MM.1S (cell line): ENCODE results near the gene MAP2K3.

Experiments
- DNase-seq: peaks from one replicate; pipeline ENCODE4 v3.0.0-alpha.2; 2015
- H2AFZ ChIP-seq: fragments of 300-600 bp; sonication (generic); 2 replicates; pipeline ENCODE4 v1.6.0; 2016; ENCODE audit warnings: antibody characterized with exemption, low read length
- H3F3A ChIP-seq: fragments of 300-600 bp; sonication (generic); 2 replicates; pipeline ENCODE4 v1.6.1; 2016; ENCODE audit warnings: mild to moderate bottlenecking, antibody characterized with exemption, low read length, moderate library complexity, mixed read lengths; ENCODE audit not compliant: insufficient read depth
- H3K27ac ChIP-seq: fragments of 300-600 bp; sonication (generic); 2 replicates; pipeline ENCODE4 v1.5.1; 2016; ENCODE audit warnings: mild to moderate bottlenecking, low read length
- H3K27me3 ChIP-seq: fragments of 300-600 bp; sonication (generic); replicated peaks from 2 replicates; pipeline ENCODE4 v1.6.0; 2016; ENCODE audit warnings: low read length; ENCODE audit not compliant: insufficient read depth
- H3K36me3 ChIP-seq: fragments of 300-600 bp; sonication (generic); replicated peaks from 2 replicates; pipeline ENCODE4 v1.6.1; 2016; ENCODE audit warnings: mild to moderate bottlenecking, low read length, mixed read lengths; ENCODE audit not compliant: insufficient read depth
- H3K4me1 ChIP-seq: fragments of 300-600 bp; sonication (generic); 2 replicates; pipeline ENCODE4 v1.6.1; 2016; ENCODE audit warnings: low read length, mixed read lengths
- H3K4me2 ChIP-seq: fragments of 300-600 bp; sonication (generic); 2 replicates; pipeline ENCODE4 v1.6.0; 2016; ENCODE audit warnings: low read depth, low read length
- H3K4me3 ChIP-seq: fragments of 300-600 bp; sonication (generic); 2 replicates; pipeline ENCODE4 v1.5.1; 2016; ENCODE audit warnings: low read length, mixed read lengths
- H3K79me2 ChIP-seq: fragments of 300-600 bp; sonication (generic); 2 replicates; pipeline ENCODE4 v1.6.1; 2016; ENCODE audit warnings: mixed run types, low read length, mixed read lengths
- H3K9ac ChIP-seq: fragments of 300-600 bp; sonication (generic); 2 replicates; pipeline ENCODE4 v1.6.1; 2016; ENCODE audit warnings: low read length, mixed read lengths
- H3K9me2 ChIP-seq: fragments of 300-600 bp; sonication (generic); replicated peaks from 2 replicates; pipeline ENCODE4 v1.6.1; 2016; ENCODE audit warnings: mild to moderate bottlenecking, low read length, mixed read lengths; ENCODE audit not compliant: insufficient read depth
- H3K9me3 ChIP-seq: fragments of 300-600 bp; sonication (generic); replicated peaks from 2 replicates; pipeline ENCODE4 v1.6.1; 2016; ENCODE audit warnings: mild to moderate bottlenecking, low read length, mixed read lengths; ENCODE audit not compliant: insufficient read depth
- H4K20me1 ChIP-seq: fragments of 300-600 bp; sonication (generic); 2 replicates; pipeline ENCODE4 v1.6.1; 2016; ENCODE audit warnings: mild to moderate bottlenecking, low read length, moderate library complexity, mixed read lengths; ENCODE audit not compliant: insufficient read depth
- CTCF ChIP-seq: fragments of 300-600 bp; sonication (generic); IDR thresholded peaks from 2 replicates; pipeline ENCODE4 v1.5.1; 2016; ENCODE audit warnings: antibody characterized with exemption, low read length, mixed read lengths
- EZH2 ChIP-seq: fragments of 300-600 bp; sonication (generic); optimal IDR thresholded peaks from 2 replicates; pipeline ENCODE3; 2017; ENCODE audit warnings: low read depth, mild to moderate bottlenecking, antibody characterized with exemption, low read length, mixed read lengths
- EZH2phosphoT487 ChIP-seq: fragments of 300-600 bp; sonication (generic); IDR thresholded peaks from 2 replicates; pipeline ENCODE4 v1.6.1; 2018; ENCODE audit warnings: antibody characterized with exemption, low read length

MAP2K3 gene

GRCh38 chr17:21294321-21295035 is 10.0 kb downstream of the MAP2K3 start:
- no peak overlapping the region for H3K9ac ChIP-seq
- H2AFZ ChIP-seq = no peak overlapping the region
- peaks cover 16% of the 10 kb centered on the region; the same call in 1 of the 2 replicates for H4K20me1 ChIP-seq
- H3K79me2 ChIP-seq = peaks cover 84% of the 10 kb centered on the region
- H3K36me3 ChIP-seq = no peaks in the 10 kb centered on the region
- no peaks in the 10 kb centered on the region for H3K27me3 ChIP-seq
- TF ChIP-seq EZH2 (no peak), EZH2phosphoT487 (no peak), CTCF (no peak)
- no peaks in the 10 kb centered on the region for H3F3A ChIP-seq
- DNase-seq = no peak
- H3K4me3 ChIP-seq = no peak overlapping the region
- H3K27ac ChIP-seq = no peak overlapping the region
- no peaks in the 10 kb centered on the region for H3K4me1 ChIP-seq
- no peak overlapping the region for H3K4me2 ChIP-seq
- H3K9me2 ChIP-seq = no peaks in the 10 kb centered on the region
- no peaks in the 10 kb centered on the region for H3K9me3 ChIP-seq

DNA sequence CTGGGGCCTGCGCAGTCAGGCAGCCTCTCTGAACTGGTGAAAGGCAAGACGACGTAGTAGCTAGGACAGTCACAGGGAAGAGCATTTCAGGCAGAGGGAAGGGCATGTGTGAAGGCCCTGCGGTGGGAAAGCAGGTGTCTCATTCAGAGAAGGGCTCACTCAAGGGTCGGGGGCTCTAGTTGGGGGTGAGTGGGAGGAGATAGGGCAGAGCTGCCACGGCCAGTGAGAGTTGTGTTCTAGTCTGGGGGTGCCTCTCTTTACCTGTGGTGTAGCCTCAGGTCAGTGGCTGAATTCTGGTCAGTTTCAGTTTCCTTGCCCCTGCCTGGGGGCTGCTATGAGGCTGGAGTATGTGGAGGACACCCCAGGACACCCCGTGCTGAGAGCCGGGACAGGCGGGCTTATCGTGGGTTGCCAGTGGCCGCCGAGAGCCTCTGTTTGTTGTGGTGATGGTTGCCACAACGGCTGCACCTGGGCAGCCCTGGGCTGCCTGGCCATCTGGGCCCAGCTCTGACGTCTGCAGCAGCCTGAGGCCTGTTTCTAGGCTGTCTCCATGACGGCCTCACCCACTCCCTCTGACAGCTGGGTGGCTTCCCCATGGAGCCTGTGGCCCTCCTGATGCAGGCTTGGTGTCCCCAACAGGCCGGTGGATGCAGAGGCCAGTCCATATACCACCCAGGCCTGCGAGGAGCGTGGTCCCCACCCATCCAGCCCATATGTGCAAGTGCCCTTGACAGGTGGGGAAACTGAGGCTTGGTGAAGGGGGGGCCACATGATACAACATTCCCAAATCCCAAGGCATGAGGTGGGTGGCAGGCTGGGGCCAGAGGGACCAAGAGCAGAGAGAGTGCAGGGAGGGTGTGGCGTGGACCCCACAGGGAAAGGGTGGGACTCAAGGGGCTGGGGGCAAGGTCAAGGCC is 10.8 kb downstream of the MAP2K3 start:
- TF ChIP-seq EZH2 (no peak), EZH2phosphoT487 (no peak), CTCF (no peak)
- Histone ChIP-seq H4K20me1 (peaks cover 16% of the 10 kb centered on the region; the same call in 1 of the 2 replicates), H3F3A (no peaks in the 10 kb centered on the region), H3K4me2 (no peak overlapping the region), H3K9me2 (no peaks in the 10 kb centered on the region), H3K9me3 (no peaks in the 10 kb centered on the region), H3K36me3 (0 out of 2 replicates have a peak, but pooled peaks cover 3% of the 10 kb centered on the region), H3K79me2 (peaks cover 76% of the 10 kb centered on the region), H3K9ac (no peak overlapping the region), H3K27me3 (no peaks in the 10 kb centered on the region), H3K4me3 (no peak overlapping the region), H3K27ac (no peak overlapping the region), H3K4me1 (no peaks in the 10 kb centered on the region), H2AFZ (no peak overlapping the region)
- DNase-seq = no peak

DNA sequence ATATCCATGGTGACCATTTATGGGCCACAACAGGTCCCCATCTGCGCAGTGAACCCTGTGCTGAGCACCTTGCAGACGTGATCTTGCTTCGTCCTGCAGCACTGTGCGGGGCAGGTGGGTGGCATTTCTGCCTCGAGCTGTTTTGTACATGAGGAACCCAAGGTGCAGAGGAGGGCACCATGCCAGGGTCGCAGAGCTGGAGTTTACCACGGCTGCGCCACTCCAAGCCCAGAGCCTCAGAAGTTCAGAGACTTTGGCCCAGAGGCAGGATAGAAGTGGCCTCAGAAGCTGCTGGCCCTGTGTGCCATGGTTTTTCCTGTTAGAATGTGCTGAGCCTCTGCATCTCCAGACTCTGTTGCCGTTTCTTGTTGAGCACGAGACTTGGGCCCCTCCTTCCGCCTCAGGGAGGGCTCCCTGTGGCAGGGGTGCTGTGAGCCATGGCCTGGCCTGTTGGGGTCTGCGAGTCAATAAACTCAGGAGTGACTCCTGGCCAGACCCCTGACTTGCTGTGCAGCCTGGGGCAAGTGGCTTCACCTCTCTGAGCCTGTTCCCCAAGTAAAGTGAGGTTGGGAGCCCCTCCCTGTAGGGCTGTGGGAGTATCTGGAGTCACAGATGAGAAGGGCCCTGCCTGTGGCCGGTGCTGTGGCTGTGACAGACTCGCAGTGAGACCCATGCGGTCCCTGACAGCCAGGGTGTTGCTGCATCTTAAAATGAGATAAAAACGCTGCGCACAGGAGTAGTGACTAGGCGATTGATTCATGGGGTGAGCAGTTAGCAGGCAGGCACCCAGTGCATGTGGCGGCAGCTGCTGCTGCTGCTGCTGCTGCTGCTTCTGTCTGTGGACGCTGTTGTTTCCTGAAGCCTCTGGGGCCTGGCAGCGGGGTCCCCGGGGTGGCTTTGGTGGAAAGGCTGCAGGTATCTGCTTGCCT is 11.8 kb downstream of the MAP2K3 start:
- no peak overlapping the region for H3K9ac ChIP-seq
- no peaks in the 10 kb centered on the region for H3K4me1 ChIP-seq
- H3K27me3 ChIP-seq = no peaks in the 10 kb centered on the region
- DNase-seq = no peak
- H3K36me3 ChIP-seq = 0 out of 2 replicates have a peak, but pooled peaks cover 3% of the 10 kb centered on the region
- peaks cover 16% of the 10 kb centered on the region; the same call in 1 of the 2 replicates for H4K20me1 ChIP-seq
- no peak for TF ChIP-seq EZH2phosphoT487
- no peak for TF ChIP-seq CTCF
- no peak for TF ChIP-seq EZH2
- H2AFZ ChIP-seq = no peak overlapping the region
- H3K79me2 ChIP-seq = peaks cover 66% of the 10 kb centered on the region
- H3K27ac ChIP-seq = no peak overlapping the region
- no peaks in the 10 kb centered on the region for H3F3A ChIP-seq
- no peaks in the 10 kb centered on the region for H3K9me3 ChIP-seq
- H3K4me2 ChIP-seq = no peak overlapping the region
- H3K4me3 ChIP-seq = no peak overlapping the region
- no peaks in the 10 kb centered on the region for H3K9me2 ChIP-seq
